Liver (tissue), 9 donors: Measurements from ENCODE around the gene GABRD. TPM values are rescaled to one million over a fixed set of nuclear protein-coding genes. Genes with fewer than 3 reads are reported as not detected.

Experiments used
- DNase-seq: peaks from one replicate; pipeline ENCODE4 v3.0.0-alpha.2; 2017; ENCODE audit warnings: low spot score
- H3K27ac ChIP-seq, 2 donors: one replicate each; pipeline ENCODE4 v1.7.0; 2013; ENCODE audit warnings: inconsistent platforms in 2 of 2, low read length in 2 of 2, control low read depth in 1 of 2, low read depth in 1 of 2, mild to moderate bottlenecking in 1 of 2
- H3K27me3 ChIP-seq, 4 donors: one replicate each; pipeline versions ENCODE4 v1.6.1 to v1.7.0; 2013; ENCODE audit warnings: low read length in 3 of 4, inconsistent platforms in 1 of 4, mild to moderate bottlenecking in 1 of 4, moderate library complexity in 1 of 4; ENCODE audit not compliant: control insufficient read depth in 4 of 4, insufficient read depth in 4 of 4
- H3K36me3 ChIP-seq, 4 donors: one replicate each; pipeline versions ENCODE4 v1.6.1 to v1.7.0; 2013; ENCODE audit warnings: low read length in 3 of 4, mild to moderate bottlenecking in 3 of 4, low read depth in 1 of 4, moderate library complexity in 1 of 4; ENCODE audit not compliant: control insufficient read depth in 4 of 4, insufficient read depth in 3 of 4
- H3K4me1 ChIP-seq, 4 donors: one replicate each; pipeline versions ENCODE4 v1.6.1 to v1.7.0; 2013; ENCODE audit warnings: low read length in 3 of 4, mild to moderate bottlenecking in 3 of 4, moderate library complexity in 1 of 4; ENCODE audit not compliant: control insufficient read depth in 4 of 4, insufficient read depth in 4 of 4
- H3K4me3 ChIP-seq, 3 donors: one replicate each; pipeline versions ENCODE4 v1.6.1 to v1.7.0; 2013; ENCODE audit warnings: low read length in 3 of 3, control low read depth in 1 of 3, low read depth in 1 of 3, mild to moderate bottlenecking in 1 of 3
- H3K9ac ChIP-seq, 2 donors: one replicate each; pipeline ENCODE4 v1.7.0; 2013; ENCODE audit warnings: low read length in 2 of 2, mild to moderate bottlenecking in 2 of 2, moderate library complexity in 2 of 2, control low read depth in 1 of 2, low read depth in 1 of 2
- H3K9me3 ChIP-seq, 4 donors: one replicate each; pipeline versions ENCODE4 v1.6.1 to v1.7.0; 2013; ENCODE audit warnings: low read length in 3 of 4; ENCODE audit not compliant: control insufficient read depth in 4 of 4
- ATF3 ChIP-seq: IDR thresholded peaks from 2 replicates; pipeline ENCODE4 v1.6.1; 2016; ENCODE audit warnings: antibody characterized with exemption
- CTCF ChIP-seq: fragments of 150-350 bp; IDR thresholded peaks from 2 replicates; pipeline ENCODE4 v1.5.1; 2017; ENCODE audit warnings: improper control_type of control experiment, low read depth, low read length; ENCODE audit not compliant: missing input control
- EGR1 ChIP-seq, 2 donors: IDR thresholded peaks; 2 replicates each; pipeline ENCODE4 v1.6.1; 2016 to 2018; ENCODE audit warnings: antibody characterized with exemption in 2 of 2, low read depth in 2 of 2
- FOXA2 ChIP-seq: IDR thresholded peaks from 2 replicates; pipeline ENCODE4 v1.6.1; 2016; ENCODE audit warnings: antibody characterized with exemption
- GABPA ChIP-seq, 2 donors: IDR thresholded peaks in 1 of 2; conservative IDR thresholded peaks in 1 of 2; 2 replicates each; pipeline ENCODE4 v1.6.1; 2016; ENCODE audit warnings: antibody characterized with exemption in 2 of 2, mild to moderate bottlenecking in 1 of 2, moderate library complexity in 1 of 2
- HNF4A ChIP-seq, 2 donors: conservative IDR thresholded peaks; 2 replicates each; pipeline ENCODE4 v1.6.1; 2016; ENCODE audit warnings: antibody characterized with exemption in 2 of 2, mild to moderate bottlenecking in 2 of 2
- HNF4G ChIP-seq: IDR thresholded peaks from 2 replicates; pipeline ENCODE4 v1.6.1; 2016; ENCODE audit warnings: antibody characterized with exemption
- JUND ChIP-seq, 2 donors: IDR thresholded peaks; 2 replicates each; pipeline ENCODE4 v1.6.1; 2016; ENCODE audit warnings: antibody characterized with exemption in 2 of 2
- NR2F2 ChIP-seq: IDR thresholded peaks from 2 replicates; pipeline ENCODE4 v1.6.1; 2016; ENCODE audit warnings: antibody characterized with exemption
- REST ChIP-seq: IDR thresholded peaks from 2 replicates; pipeline ENCODE4 v1.6.1; 2016; ENCODE audit warnings: antibody characterized with exemption, mild to moderate bottlenecking
- SP1 ChIP-seq: IDR thresholded peaks from 2 replicates; pipeline ENCODE4 v1.6.1; 2018; ENCODE audit warnings: antibody characterized with exemption, mild to moderate bottlenecking
- YY1 ChIP-seq: IDR thresholded peaks from 2 replicates; pipeline ENCODE4 v1.6.1; 2016; ENCODE audit warnings: antibody characterized with exemption, mild to moderate bottlenecking
- ZBTB33 ChIP-seq: IDR thresholded peaks from 2 replicates; pipeline ENCODE4 v1.6.1; 2016; ENCODE audit warnings: antibody characterized with exemption
- WGBS: extraction: QIAGEN DNeasy Blood & Tissue Kit; methylation state at CpG from one replicate; pipeline ENCODE4 v1.1.7; 2013; 5-methylcytosine and 5-hydroxymethylcytosine counted together
- polyA plus RNA-seq, 2 donors: library from polyadenylated mRNA; stranded (reverse) in 1 of 2; unstranded in 1 of 2; fragments of 200-250 nt in 1 of 2; fragments of >200 nt in 1 of 2; fragmentation: Nextera tagmentation in 1 of 2; extraction: Ambion mirVana in 1 of 2; gene quantifications; one replicate each; pipeline versions ENCODE4 v1.2.1 to v1.2.3, GENCODE V29; 2013 to 2015
- total RNA-seq, 2 donors: library from RNA; depleted of rRNA; stranded (reverse); fragments of >200 nt; gene quantifications; one replicate each; pipeline ENCODE4 v1.2.3, GENCODE V29; 2014
- donor health status: healthy.
- donor health status: healthy.
- donor health status: healthy.
- donor health status: healthy.
- donor health status: healthy.

Gene GABRD
- total and polyA plus RNA-seq, 4 donors: 0.29 TPM; not detected in 3

- no peaks in the 10 kb centered on the region for H3K27me3 ChIP-seq
- no peak for TF ChIP-seq NR2F2
- no peak for TF ChIP-seq GABPA (IDR thresholded peaks at IDR 0.05 in 1 of 2, conservative IDR thresholded peaks at IDR 0.05 in 1 of 2)
- no peak for TF ChIP-seq ZBTB33
- no peak for TF ChIP-seq REST
- TF ChIP-seq HNF4G: no peak
- TF ChIP-seq ATF3: no peak
- TF ChIP-seq CTCF: no peak
- TF ChIP-seq HNF4A (conservative IDR thresholded peaks at IDR 0.05): no peak
- no peak for TF ChIP-seq JUND (IDR thresholded peaks at IDR 0.05)
- TF ChIP-seq FOXA2: no peak
- no peak for TF ChIP-seq EGR1 (IDR thresholded peaks at IDR 0.05; ENCODE audit: low read depth in 2 of 2)
- TF ChIP-seq YY1: no peak
- no peaks in the 10 kb centered on the region for H3K4me1 ChIP-seq
- WGBS: 95% methylated on average over 42 of the region's 42 CpGs
- no peak for DNase-seq
- H3K9me3 ChIP-seq: no peaks in the 10 kb centered on the region
- no peak overlapping the region for H3K27ac ChIP-seq
- H3K9ac ChIP-seq: no peak overlapping the region
- no peaks in the 10 kb centered on the region for H3K36me3 ChIP-seq
- no peak overlapping the region for H3K4me3 ChIP-seq
These were observed 38.5 kb upstream of the GABRD start for GRCh38 chr1:1980467-1981141.

- no peak for DNase-seq
These were observed 38.0 kb upstream of the GABRD start for GRCh38 chr1:1981142-1981500.

More at GRCh38 chr1:1981142-1981500, 38.0 kb upstream of the GABRD start:
- WGBS: 96% methylated on average over 26 of the region's 26 CpGs
- Histone ChIP-seq H3K4me1 (no peaks in the 10 kb centered on the region), H3K9me3 (no peaks in the 10 kb centered on the region), H3K27me3 (no peaks in the 10 kb centered on the region), H3K36me3 (no peaks in the 10 kb centered on the region), H3K27ac (no peak overlapping the region), H3K9ac (no peak overlapping the region), H3K4me3 (no peak overlapping the region)
- TF ChIP-seq GABPA (IDR thresholded peaks at IDR 0.05 in 1 of 2, conservative IDR thresholded peaks at IDR 0.05 in 1 of 2) (no peak), ATF3 (no peak), REST (no peak), SP1 (no peak)
